NCI-H2107 treated with DMSO at 0.1 percent for 48 hours (cell line): ENCODE results near the gene OR5AU1.
"Not testable (repeated sequence)": the region's sequence is repeated elsewhere in the genome, so short reads cannot be mapped to it uniquely, and the experiment has no call there.

Experiments
- DNase-seq: peaks from one replicate; lab custom pipeline; 2025; ENCODE audit not compliant: unreplicated experiment; lab: John Stamatoyannopoulos, UW

OR5AU1 gene

DNA sequence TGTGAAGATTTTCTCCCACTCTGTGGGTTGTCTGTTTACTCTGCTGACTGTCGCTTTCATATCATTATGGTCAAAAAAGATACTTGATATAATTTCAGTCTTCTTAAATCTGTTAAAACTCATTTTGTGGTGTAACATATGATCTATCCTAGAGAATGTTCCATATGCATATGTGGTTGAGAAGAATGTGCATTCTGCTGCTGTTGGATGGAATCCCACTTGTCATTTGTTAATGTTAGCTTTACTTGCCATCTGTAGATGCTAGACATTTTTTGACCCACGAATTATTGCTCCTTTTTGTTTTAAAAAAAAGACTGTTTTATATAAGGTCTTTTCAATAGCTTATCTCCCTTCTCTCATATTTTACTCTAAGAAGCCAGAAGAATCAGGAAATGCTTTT lies 26.3 kb upstream of the OR5AU1 start:
- no peak for DNase-seq

GRCh38 chr14:21171128-21171527 lies 15.3 kb upstream of the OR5AU1 start:
- DNase-seq, result no peak

- no peak for DNase-seq
Observed at GRCh38 chr14:21169573-21169972, 13.7 kb upstream of the OR5AU1 start.

GRCh38 chr14:21168055-21168454 lies 12.2 kb upstream of the OR5AU1 start:
- no peak for DNase-seq

GRCh38 chr14:21165670-21166069 lies 9.8 kb upstream of the OR5AU1 start:
- not testable (repeated sequence) for DNase-seq

GRCh38 chr14:21165002-21165605 lies 9.2 kb upstream of the OR5AU1 start:
- DNase-seq, result not testable (repeated sequence)

DNA sequence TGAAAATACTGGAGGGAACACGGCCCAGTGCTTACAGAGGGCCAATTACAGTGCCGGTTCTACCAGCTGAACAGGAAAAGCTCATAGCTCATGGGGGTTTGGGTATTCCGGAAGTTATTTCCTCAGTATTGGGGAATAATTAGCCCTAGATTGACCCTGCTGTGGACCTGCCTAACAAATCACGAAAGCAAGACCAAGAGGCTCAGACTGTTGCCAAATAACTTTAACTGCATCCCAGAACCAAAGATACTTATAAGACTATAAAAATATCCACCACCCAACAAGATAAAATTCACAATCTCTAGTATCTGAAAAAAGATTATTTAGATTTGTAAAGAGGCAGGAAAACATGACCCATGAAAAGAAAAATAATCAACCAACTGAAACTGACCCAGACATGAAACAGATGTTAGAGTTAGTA lies 8.0 kb upstream of the OR5AU1 start:
- DNase-seq, result no peak

GRCh38 chr14:21162081-21162480 lies 6.2 kb upstream of the OR5AU1 start:
- no peak for DNase-seq

DNA sequence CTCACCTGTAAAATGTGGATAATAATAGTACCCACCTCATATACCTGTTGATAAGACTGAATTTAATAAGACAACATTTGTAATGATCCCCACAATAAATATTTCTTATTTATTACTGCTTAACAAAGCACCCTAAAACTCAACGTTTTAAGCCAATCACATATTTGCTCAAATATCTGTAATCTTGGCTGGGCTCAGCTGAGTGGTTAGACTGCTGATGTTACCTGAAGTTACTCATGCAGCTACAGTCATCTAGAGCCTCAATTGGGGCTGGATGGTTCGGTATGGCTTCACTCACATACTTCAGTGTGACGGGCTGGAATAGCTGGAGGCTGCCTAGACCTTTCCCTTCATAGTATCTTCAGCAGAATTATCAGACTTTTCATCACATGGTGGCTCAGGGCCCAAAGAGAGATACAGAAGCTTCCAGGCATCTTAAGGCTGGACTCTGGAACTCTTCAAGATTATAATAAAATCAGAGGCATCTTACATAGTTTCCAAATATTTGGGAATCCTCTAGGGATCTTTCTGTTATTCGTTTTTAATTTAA lies 4.3 kb upstream of the OR5AU1 start:
- no peak for DNase-seq

GRCh38 chr14:21158175-21158574 lies 2.3 kb upstream of the OR5AU1 start:
- not testable (repeated sequence) for DNase-seq

GRCh38 chr14:21149641-21150367 lies 6.1 kb downstream of the OR5AU1 start:
- DNase-seq, result no peak

DNA sequence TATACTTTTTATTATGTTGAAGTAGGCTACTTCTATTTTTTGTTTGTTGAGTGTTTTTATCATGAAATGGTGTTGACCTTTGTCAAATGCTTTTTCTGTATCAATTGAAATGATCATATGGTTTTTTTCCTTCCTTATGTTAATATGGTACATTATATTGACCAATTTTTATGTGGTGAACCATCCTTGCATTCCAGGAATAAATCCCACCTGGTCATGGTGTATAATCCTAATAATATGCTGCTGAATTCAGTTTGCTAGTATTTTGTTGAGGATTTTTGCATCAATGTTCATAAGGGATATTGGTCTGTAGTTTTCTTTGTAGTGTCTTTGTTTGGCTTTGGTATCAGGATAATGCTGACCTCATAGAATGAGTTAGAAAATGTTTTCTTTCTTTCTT lies 10.4 kb downstream of the OR5AU1 start:
- DNase-seq, result no peak

DNA sequence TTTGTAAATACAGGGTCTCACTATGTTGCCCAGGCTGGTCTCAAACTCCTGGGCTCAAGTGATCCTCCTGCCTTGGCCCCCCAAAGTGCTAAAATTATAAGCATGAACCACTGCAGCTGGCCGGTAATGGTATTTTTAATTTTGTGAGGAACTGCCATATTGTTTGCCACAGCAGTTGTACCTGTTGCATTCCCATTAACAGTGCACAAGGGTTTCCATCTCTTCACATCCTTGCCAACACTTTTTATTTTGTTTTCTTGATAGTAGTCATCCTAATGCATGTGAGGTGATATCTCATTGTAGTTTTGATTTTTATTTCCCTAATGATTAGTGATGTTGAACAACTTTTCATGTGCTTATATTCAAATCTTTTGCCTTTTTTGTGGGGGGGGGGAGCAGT lies 13.5 kb downstream of the OR5AU1 start:
- DNase-seq, result no peak

DNA sequence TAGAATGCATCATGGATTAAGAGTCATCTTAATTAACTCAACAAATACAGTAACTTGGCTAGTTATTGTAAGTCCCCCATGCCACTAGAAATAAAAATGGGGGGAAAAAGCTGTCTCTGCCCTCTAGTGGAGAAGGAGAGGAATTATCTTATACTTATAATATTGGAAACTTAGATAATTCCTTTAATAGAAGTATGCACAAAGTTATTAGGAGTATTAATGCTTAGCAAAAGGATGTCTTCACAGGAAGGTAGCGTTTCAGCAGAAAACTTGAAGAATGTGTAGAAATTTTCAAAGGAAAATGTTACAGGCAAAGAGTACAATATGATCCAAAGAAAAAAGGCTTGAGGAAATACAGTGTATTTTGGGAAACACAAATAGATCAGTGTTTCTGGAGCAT lies 19.8 kb downstream of the OR5AU1 start:
- peak; percentile 49 for DNase-seq

DNA sequence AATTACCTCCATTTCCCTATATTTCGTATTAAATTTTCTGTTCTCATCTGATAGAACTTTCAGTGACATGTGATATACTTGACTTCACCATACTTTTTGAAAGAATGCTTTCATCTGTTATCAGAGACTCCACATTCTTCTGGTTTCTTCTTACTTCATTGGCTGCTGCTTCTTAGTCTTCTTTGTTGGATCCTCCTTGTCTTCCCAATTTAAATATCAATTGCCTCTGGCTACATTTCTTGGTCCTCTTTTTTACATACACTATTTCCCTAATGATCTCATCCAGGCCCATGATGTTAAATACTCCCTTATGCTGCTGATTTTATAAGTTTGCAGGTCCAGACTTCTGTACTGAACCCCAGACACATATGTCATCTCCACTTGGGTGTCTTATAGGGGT lies 22.0 kb downstream of the OR5AU1 start:
- DNase-seq, result no peak

DNA sequence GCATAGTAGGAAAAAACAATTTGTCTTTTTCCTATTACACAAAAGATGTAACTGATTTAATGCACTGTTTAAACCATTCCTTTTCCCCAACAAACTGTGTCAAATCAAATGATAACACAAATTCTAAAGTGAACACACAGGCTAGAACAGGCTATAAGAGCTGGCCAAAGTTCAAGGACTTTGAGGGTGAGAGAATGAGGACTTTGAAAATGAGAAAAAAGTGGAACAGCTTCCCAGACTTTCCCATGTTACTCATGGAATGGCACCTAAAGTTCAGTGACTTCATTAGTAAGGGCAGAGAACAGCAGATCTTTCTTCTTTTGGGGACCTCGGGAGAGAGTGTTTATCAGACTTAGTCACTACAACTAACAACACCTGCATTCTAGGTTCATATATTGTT lies 32.4 kb downstream of the OR5AU1 start:
- no peak for DNase-seq

DNA sequence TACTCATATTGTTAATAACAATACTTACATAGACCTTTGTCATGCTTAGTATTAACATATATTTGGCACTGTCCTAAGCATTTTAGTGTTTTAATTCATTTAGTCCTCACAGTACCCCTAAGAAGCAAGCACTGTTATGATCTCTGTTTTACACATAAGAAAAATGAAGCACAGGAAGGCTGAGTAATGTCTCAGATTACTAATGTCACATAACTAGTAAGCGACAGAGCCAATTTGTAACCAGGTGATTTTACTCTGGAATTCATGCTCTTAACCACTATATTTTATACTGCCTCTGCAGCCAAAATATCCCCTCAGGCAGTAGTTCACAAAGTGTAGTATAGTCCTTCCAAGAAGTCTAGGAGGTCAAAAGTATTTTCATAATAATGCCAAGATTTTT lies 34.7 kb downstream of the OR5AU1 start:
- DNase-seq, result no peak

GRCh38 chr14:21120686-21121085 lies 35.2 kb downstream of the OR5AU1 start:
- DNase-seq, result no peak

DNA sequence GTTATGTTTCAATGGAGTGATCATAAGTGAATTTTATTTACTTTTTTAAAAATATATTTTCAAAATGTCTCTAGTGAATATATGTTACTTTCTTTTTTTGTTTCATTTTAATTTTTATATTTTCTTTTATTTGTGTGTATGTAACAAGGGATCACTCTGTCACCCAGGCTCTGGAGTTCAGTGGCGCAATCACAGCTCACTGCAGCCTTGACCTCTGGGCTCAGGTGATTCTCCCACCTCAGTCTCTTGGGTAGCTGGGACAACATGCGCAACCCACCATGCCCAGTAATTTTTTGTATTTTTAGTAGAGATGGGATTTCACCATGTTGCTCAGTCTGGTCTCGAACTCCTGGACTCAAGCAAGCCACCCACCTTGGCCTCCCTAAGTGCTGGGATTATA lies 36.9 kb downstream of the OR5AU1 start:
- no peak for DNase-seq

DNA sequence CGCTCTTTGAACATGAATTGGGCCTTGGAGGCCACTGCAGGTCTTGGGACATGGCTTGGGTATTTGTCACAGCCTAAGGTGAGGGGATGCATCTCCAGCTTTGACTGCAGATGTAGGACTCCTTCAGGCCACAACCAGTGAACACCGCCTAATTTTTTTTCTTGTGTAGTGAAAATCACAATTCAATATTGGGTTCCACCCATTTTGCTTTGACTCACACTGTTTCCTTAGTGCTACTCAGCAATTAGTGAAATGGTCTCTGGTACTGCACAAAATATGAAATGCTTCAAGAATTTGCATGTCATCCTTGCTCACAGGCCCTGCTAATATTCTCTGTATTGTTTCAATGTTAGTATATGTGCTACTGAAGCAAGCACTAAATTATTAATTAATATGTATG lies 42.5 kb downstream of the OR5AU1 start:
- no peak for DNase-seq

DNA sequence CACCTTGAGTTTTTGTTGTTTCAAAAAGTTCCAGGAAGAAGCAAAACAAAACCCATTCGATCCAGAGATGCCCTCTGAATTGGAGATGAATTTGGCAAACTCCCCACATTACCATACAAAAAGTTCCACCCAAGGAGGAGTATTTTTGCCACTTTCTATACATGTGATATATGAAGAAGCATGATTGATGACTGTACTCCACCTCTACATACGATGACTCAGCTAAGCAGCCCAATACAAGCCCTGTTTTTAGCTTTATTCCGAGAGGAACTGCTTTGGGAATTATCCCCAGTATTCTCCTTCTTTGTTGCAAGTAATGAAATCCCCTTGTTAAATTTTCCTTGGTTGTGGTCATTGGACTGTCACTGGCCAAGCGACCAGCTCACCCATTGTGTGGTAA lies 43.6 kb downstream of the OR5AU1 start:
- no peak for DNase-seq

DNA sequence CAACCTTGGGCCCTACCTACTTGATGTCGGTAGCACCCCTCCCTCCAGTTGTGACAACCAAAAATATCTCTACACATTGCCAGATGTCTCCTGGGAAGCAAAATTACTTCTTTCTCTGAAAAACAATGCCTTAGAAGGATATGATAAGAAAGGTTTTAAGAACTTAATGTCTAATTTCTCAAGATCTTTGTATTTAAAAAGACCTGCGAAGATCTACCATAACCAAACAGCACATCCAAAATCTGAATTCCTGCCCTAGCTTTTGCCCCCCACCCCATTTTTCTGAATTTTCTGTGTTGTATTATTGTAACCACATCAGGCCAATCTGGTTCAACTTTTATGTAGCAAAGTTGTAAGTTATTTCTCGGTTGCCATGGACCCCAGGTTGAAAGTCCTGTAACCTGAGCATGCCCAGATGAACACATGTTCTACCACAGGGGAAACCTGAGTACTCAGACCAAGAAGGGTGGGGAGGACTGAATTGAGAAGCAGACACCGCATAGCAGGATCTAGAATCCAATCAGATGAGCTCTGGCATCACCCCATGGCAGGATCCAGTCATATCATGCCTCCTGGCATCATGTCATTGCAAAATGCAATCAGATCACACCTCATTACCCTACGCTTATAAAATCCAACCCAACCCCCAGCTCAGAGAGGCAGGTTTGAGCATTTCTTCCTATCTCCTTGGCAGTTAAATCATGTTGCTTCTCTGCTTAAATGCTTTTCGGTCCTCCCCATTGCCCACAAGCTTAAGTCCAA lies 46.3 kb downstream of the OR5AU1 start:
- peak; percentile 97 for DNase-seq
